ENCODE measurements around the gene RAET1G. TPM values are rescaled to one million over a fixed set of nuclear protein-coding genes. Genes with fewer than 3 reads are reported as not detected.
"Not testable (repeated sequence)": the region's sequence is repeated elsewhere in the genome, so short reads cannot be mapped to it uniquely, and the experiment has no call there.

The RAET1G gene
- total RNA-seq, 6 experiments from 2014 or later = 0.64 to 1.1 (median 0.83) TPM

GRCh38 chr6:149918151-149918905 lies 4.6 kb downstream of the RAET1G start:
- no peak overlapping the region for H3K4me3 Mint-ChIP-seq
- no peak for TF ChIP-seq CTCF (IDR thresholded peaks at IDR 0.05)
- no peak overlapping the region for H3K27ac Mint-ChIP-seq
- H3K27me3 Mint-ChIP-seq (ENCODE audit: insufficient read depth) = peaks cover 31% of the 10 kb centered on the region
- no peaks in the 10 kb centered on the region for H3K36me3 Mint-ChIP-seq (ENCODE audit: low read depth)
- H3K4me1 Mint-ChIP-seq (ENCODE audit: low read depth) = peaks cover 13% of the 10 kb centered on the region
- DNase-seq = no peak
- H3K9me3 Mint-ChIP-seq = no peaks in the 10 kb centered on the region

- no peak overlapping the region for H3K4me3 Mint-ChIP-seq
- H3K27ac Mint-ChIP-seq = no peak overlapping the region
- no peaks in the 10 kb centered on the region for H3K9me3 Mint-ChIP-seq
- no peak for DNase-seq
- H3K4me1 Mint-ChIP-seq (ENCODE audit: low read depth) = peaks cover 13% of the 10 kb centered on the region
- no peak for TF ChIP-seq CTCF (IDR thresholded peaks at IDR 0.05)
- H3K27me3 Mint-ChIP-seq (ENCODE audit: insufficient read depth) = peaks cover 35% of the 10 kb centered on the region
- no peaks in the 10 kb centered on the region for H3K36me3 Mint-ChIP-seq (ENCODE audit: low read depth)
Observed at GRCh38 chr6:149917679-149918078, 5.2 kb downstream of the RAET1G start.

GRCh38 chr6:149915970-149916865 lies 6.7 kb downstream of the RAET1G start:
- no peaks in the 10 kb centered on the region for H3K36me3 Mint-ChIP-seq (ENCODE audit: low read depth)
- DNase-seq = no peak
- peaks cover 13% of the 10 kb centered on the region for H3K4me1 Mint-ChIP-seq (ENCODE audit: low read depth)
- no peak overlapping the region for H3K27ac Mint-ChIP-seq
- TF ChIP-seq CTCF (IDR thresholded peaks at IDR 0.05) = no peak
- no peaks in the 10 kb centered on the region for H3K9me3 Mint-ChIP-seq
- H3K27me3 Mint-ChIP-seq (ENCODE audit: insufficient read depth) = peaks cover 38% of the 10 kb centered on the region
- no peak overlapping the region for H3K4me3 Mint-ChIP-seq

GRCh38 chr6:149913540-149914240 lies 9.2 kb downstream of the RAET1G start:
- Mint-ChIP-seq H3K9me3 (peaks cover 9% of the 10 kb centered on the region), H3K27me3 (ENCODE audit: insufficient read depth) (peaks cover 28% of the 10 kb centered on the region), H3K27ac (no peak overlapping the region), H3K36me3 (ENCODE audit: low read depth) (no peaks in the 10 kb centered on the region), H3K4me1 (ENCODE audit: low read depth) (peaks cover 13% of the 10 kb centered on the region), H3K4me3 (no peak overlapping the region)
- no peak for DNase-seq
- TF ChIP-seq CTCF (IDR thresholded peaks at IDR 0.05) = no peak

- peaks cover 3% of the 10 kb centered on the region for H3K36me3 Mint-ChIP-seq (ENCODE audit: low read depth)
- no peak overlapping the region for H3K27ac Mint-ChIP-seq
- no peak for DNase-seq
- peaks cover 15% of the 10 kb centered on the region for H3K9me3 Mint-ChIP-seq
- H3K27me3 Mint-ChIP-seq (ENCODE audit: insufficient read depth) = peaks cover 23% of the 10 kb centered on the region
- H3K4me3 Mint-ChIP-seq = no peak overlapping the region
- no peak for TF ChIP-seq CTCF (IDR thresholded peaks at IDR 0.05)
- peaks cover 13% of the 10 kb centered on the region for H3K4me1 Mint-ChIP-seq (ENCODE audit: low read depth)
Observed at GRCh38 chr6:149913085-149913484, 9.8 kb downstream of the RAET1G start.

GRCh38 chr6:149912680-149913079 lies 10.2 kb downstream of the RAET1G start:
- Mint-ChIP-seq H3K27me3 (ENCODE audit: insufficient read depth) (peaks cover 22% of the 10 kb centered on the region), H3K9me3 (peaks cover 19% of the 10 kb centered on the region), H3K4me1 (ENCODE audit: low read depth) (peaks cover 13% of the 10 kb centered on the region)
- H3K27ac Mint-ChIP-seq; DNase-seq; H3K4me3 Mint-ChIP-seq; H3K36me3 Mint-ChIP-seq (ENCODE audit: low read depth): not testable (repeated sequence)

Data from HFFc6 (cell line).